AML-193 (cell line): Measurements from ENCODE around the gene HSD17B2.
"Not testable (repeated sequence)": the region's sequence is repeated elsewhere in the genome, so short reads cannot be mapped to it uniquely, and the experiment has no call there.

Experiments used
- DNase-seq, 2 experiments: peaks; one replicate each; lab custom pipeline; 2025; lab: John Stamatoyannopoulos, UW

Gene HSD17B2

DNA sequence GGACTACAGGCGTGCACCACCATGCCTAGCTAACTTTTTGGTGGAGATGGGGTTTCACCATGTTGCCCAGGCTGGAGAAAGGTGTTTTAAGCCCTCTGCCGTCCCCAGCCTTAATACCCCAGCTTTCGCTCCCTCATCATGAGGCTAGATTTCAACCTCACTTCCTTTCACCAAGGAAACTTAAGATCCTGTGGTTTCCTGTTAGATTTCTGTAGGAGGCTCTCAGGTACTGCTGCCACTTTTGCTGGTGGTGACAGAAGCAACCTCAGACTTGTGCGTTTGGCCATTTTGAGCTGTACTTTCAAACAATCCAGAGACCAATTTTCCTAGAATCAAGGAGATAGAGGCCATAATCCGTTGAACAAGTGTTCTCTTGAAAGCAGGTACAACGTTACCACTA lies 98.7 kb downstream of the HSD17B2 start:
- DNase-seq = no peak

DNA sequence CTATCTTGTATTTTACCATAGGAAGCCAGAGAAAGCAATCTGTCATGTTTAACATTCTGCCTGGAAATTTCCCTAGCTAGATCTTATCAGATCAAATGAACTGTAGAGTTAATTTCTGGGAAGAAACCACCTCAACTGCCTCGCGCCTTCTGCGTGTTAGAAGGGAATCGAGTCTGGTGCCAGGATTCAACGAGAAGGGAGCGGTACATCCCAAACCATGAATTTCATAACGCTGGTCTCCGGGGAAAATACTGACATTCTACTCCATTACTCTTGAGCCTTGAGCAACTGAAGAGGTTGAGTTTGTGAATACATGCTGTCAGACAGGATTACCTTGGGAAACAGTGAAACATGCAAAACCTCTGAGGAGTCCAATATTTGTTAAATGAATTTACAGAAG lies 99.8 kb downstream of the HSD17B2 start:
- no peak for DNase-seq

DNA sequence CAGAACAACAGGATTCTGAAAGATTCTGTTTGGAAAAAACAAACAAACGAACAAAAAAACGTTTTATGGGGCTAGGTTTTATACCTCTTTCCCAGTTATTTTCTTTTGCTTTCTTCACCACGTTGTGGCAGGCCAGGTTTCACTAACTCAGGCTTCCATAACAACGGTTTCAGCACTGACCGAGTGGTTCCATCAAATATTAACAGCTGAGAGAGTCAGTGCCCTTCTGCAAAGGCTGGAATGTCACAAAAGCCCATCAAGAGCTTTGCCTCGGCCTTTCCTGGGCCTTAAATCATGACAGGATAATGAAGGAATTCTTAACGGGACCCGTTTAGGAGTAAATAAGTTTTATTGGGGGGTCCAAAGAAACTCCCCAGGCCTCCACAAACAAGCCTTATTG lies 100.8 kb downstream of the HSD17B2 start:
- no peak for DNase-seq

DNA sequence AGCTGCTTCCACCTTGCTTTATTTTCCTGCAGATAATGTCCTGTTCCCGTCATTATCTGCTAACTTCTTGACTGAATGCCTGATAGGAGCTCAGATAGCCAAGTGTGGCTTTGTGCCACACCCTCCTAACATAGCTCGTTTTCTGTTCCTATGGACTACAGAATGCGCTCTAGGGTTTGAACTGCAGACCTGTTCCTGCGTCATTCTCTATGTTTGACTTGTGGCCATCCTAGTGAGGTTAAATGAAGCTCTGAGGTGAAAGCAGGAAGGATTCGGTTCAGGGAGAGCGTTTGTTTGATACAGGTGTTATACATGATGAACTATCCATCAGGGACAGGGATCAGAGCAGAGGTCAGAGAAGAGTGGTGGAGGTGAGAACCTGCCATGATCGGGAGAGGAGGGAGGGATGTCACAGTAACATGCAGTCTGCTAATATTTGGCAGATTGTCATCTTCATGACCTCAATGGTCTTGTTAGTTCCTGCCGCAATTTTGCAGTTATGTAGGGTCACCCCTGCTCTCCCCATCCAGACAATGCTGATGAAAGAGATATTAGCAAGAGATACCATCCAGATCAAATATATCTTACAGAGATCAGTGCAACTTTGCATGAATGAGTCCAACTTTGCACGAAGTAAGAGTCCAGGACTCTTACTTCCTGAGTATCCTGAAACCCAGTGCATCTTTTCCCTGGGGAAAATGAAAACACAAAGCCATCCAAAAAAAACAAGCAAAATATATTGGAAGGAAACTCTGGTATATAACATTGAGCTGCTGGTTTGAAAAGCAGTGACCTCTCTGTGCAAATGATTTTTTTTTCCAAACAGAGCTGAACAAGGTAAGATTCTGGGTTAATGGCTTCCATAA lies 102.1 kb downstream of the HSD17B2 start:
- DNase-seq = no peak

DNA sequence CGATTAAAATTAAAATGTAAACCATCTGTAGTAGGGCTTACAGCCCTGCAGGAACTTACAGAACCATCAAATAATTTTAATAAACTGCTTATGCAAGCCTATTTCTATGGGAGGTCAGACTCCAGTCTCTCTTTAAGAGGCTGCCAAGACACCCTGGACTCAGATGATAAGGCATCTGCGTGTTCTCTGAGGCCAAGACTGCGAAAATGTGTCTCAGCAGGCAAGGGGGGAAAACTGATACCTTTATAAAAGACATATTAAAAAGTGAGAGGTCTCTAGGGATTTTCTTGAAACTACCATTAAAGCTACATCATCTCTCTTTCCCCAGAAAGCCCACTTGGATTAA lies 102.7 kb downstream of the HSD17B2 start:
- no peak for DNase-seq

DNA sequence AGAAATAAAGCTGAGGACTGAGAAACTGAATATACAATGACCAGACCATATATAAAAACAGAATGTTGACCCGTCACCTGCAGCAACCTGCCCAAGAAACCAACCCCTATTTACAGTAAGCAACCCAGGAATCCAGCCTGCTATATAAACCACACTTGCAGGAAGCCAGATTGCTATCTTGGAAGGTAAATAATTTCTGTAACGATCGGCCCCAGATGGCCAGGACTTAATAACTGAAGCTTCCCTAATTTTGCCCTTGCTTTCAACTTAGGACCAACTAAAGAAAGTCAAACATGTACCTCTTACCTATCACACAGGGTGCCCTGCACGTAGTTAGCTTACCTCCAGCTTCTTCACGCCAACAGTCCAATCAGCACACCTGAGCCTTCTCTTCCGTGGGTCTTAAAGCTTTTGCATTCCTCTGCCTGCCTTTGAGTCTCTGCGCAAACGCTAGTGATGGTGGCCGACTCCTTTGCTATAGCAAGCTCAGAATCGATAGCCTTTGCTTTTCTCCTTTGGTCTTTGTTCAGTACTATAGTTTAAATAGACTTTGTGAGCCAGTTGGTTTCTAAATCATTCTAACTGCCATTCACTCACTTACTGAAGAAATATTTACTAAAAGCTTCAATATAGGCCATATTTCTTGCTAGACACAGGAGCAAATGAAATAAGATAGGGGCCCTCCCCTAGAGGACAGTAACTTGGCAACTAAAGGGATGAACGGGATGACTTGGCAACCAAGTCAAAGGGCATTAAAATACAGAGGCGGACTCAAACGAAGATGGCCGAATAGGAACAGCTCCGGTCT lies 103.6 kb downstream of the HSD17B2 start:
- DNase-seq = no peak

DNA sequence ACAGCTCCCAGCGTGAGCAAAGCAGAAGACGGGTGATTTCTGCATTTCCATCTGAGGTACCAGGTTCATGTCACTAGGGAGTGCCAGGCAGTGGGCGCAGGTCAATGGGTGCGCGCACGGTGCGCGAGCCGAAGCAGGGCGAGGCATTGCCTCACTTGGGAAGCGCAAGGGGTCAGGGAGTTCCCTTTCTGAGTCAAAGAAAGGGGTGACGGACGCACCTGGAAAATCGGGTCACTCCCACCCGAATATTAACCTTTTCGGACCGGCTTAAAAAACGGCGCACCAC lies 104.2 kb downstream of the HSD17B2 start:
- DNase-seq = not testable (repeated sequence)

DNA sequence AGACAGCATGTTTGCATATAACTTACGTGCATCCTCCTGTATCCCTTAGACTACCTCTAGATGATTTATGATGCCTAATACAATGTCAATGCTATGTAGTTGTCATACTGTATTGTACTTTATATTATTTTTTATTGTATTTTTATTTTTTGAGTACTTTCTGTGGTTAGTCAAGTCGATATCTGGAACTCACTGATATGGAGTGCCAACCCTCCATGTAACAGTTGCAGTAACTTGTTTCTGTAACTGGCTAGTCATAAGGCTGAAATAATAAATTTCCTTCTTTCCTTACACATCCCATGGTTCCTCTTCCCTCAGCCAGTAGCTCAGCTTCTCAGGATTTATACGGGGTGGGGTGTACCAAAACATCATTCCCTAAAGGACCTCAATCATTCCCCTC lies 111.5 kb downstream of the HSD17B2 start:
- no peak for DNase-seq

DNA sequence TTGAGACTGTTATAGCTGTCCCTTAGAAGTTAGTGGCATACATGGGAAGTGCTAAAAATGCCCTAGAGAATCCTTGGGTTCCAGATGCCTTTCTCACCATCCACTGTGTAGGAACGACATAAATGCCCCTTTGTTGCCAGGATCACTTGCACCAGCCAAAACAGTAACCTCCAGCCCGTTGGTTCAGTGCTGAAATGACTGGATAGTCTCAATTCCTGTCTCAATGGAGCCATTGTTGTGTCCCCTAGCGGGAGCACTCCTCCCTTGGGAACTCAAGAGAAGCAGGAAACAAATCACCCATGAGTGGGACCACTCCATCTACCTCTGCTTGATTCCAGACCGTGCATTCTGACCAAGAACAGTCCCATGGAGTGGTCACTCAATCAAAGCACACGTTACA lies 111.9 kb downstream of the HSD17B2 start:
- no peak for DNase-seq

DNA sequence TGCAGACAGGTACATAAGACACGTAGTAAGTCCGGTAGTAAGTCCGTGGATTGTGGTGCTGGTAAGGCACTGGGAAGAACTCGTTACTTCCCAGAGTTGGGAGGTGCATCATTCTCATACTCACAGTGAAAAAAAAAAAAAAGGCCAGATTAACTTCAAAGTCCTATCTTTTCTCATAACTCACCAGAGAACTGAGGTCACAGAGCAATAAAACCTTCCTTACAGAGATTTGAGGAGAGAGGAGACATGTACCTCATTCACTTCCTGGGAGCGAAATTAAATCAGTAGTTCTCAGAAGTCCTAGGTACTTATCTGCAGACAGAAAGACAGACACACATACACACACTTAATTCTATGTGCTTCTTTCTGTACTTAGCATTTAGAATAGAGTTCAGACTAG lies 112.5 kb downstream of the HSD17B2 start:
- DNase-seq = no peak
